Astrocyte (in vitro differentiated cells and primary cell): Measurements from ENCODE around the gene NT5E. TPM values are rescaled to one million over a fixed set of nuclear protein-coding genes. Genes with fewer than 3 reads are reported as not detected.

Experiments
- DNase-seq: peaks from one replicate; pipeline ENCODE4 v3.0.0-alpha.2; 2010; ENCODE audit warnings: low read depth
- FAIRE-seq: peaks from 2 replicates; lab custom pipeline; 2011; peaks lifted over from hg19 to GRCh38; lab: Jason Lieb, UNC
- H2AFZ ChIP-seq: 2 replicates; pipeline ENCODE4 v1.6.0; 2012; ENCODE audit warnings: low read depth, low read length, inconsistent platforms
- H3K27ac ChIP-seq: 2 replicates; pipeline ENCODE4 v1.5.1; 2011; ENCODE audit warnings: low read depth, low read length, inconsistent platforms
- H3K27me3 ChIP-seq: 2 replicates; pipeline ENCODE4 v1.6.0; 2011; ENCODE audit warnings: low read length, inconsistent platforms; ENCODE audit not compliant: insufficient read depth
- H3K36me3 ChIP-seq: 2 replicates; pipeline ENCODE4 v1.5.1; 2011; ENCODE audit warnings: low read length, inconsistent platforms; ENCODE audit not compliant: insufficient read depth
- H3K4me1 ChIP-seq: 2 replicates; pipeline ENCODE4 v1.5.1; 2011; ENCODE audit warnings: low read length, inconsistent platforms; ENCODE audit not compliant: insufficient read depth
- H3K4me2 ChIP-seq: 2 replicates; pipeline ENCODE4 v1.6.0; 2012; ENCODE audit warnings: low read length, inconsistent platforms
- H3K4me3 ChIP-seq: 2 replicates; pipeline ENCODE4 v1.5.1; 2011; ENCODE audit warnings: low read depth, mild to moderate bottlenecking, low read length, inconsistent platforms; ENCODE audit not compliant: insufficient read depth
- H3K79me2 ChIP-seq: 2 replicates; pipeline ENCODE4 v1.6.0; 2012; ENCODE audit warnings: mild to moderate bottlenecking, low read length, inconsistent platforms; ENCODE audit not compliant: insufficient read depth
- H3K9ac ChIP-seq: 2 replicates; pipeline ENCODE4 v1.6.0; 2012; ENCODE audit warnings: mild to moderate bottlenecking, low read length, inconsistent platforms
- H3K9me3 ChIP-seq: 2 replicates; pipeline ENCODE4 v1.5.1; 2012; ENCODE audit warnings: low read depth, mild to moderate bottlenecking, low read length, inconsistent platforms; ENCODE audit not compliant: insufficient read depth
- H4K20me1 ChIP-seq: 2 replicates; pipeline ENCODE4 v1.6.0; 2012; ENCODE audit warnings: low read length, inconsistent platforms; ENCODE audit not compliant: insufficient read depth
- H3K27ac Mint-ChIP-seq: one replicate; pipeline ENCODE4 v1.8.0; 2021; ENCODE audit warnings: mild to moderate bottlenecking, mixed read lengths; ENCODE audit not compliant: unreplicated experiment
- H3K27me3 Mint-ChIP-seq: one replicate; pipeline ENCODE4 v1.8.0; 2021; ENCODE audit warnings: low read depth, mixed read lengths; ENCODE audit not compliant: unreplicated experiment
- H3K36me3 Mint-ChIP-seq: one replicate; pipeline ENCODE4 v1.8.0; 2021; ENCODE audit warnings: low read depth, mixed read lengths; ENCODE audit not compliant: unreplicated experiment
- H3K4me1 Mint-ChIP-seq: one replicate; pipeline ENCODE4 v1.8.0; 2021; ENCODE audit warnings: low read depth, mixed read lengths; ENCODE audit not compliant: unreplicated experiment
- H3K4me3 Mint-ChIP-seq: one replicate; pipeline ENCODE4 v1.8.0; 2021; ENCODE audit warnings: mild to moderate bottlenecking, moderate library complexity, mixed read lengths; ENCODE audit not compliant: unreplicated experiment
- H3K9me3 Mint-ChIP-seq: one replicate; pipeline ENCODE4 v1.8.0; 2021; ENCODE audit warnings: mild to moderate bottlenecking, mixed read lengths; ENCODE audit not compliant: unreplicated experiment
- EZH2 ChIP-seq: IDR thresholded peaks from 2 replicates; pipeline ENCODE4 v1.6.1; 2012; ENCODE audit warnings: mild to moderate bottlenecking, low read length, inconsistent platforms; ENCODE audit not compliant: insufficient read depth
- total RNA-seq: library from RNA; stranded (reverse); gene quantifications from 2 replicates; pipeline ENCODE4 v1.2.1, GENCODE V29; 2021
- TF ChIP-seq, protein P1 (sequence below): IDR thresholded peaks from 2 replicates; pipeline ENCODE4 v1.5.1; 2011; ENCODE audit warnings: low read depth, mild to moderate bottlenecking, inconsistent platforms, low read length, moderate library complexity; ENCODE audit not compliant: insufficient read depth

NT5E gene
- total RNA-seq, 1 donor from 2014 or later, result 77.4 TPM

DNA sequence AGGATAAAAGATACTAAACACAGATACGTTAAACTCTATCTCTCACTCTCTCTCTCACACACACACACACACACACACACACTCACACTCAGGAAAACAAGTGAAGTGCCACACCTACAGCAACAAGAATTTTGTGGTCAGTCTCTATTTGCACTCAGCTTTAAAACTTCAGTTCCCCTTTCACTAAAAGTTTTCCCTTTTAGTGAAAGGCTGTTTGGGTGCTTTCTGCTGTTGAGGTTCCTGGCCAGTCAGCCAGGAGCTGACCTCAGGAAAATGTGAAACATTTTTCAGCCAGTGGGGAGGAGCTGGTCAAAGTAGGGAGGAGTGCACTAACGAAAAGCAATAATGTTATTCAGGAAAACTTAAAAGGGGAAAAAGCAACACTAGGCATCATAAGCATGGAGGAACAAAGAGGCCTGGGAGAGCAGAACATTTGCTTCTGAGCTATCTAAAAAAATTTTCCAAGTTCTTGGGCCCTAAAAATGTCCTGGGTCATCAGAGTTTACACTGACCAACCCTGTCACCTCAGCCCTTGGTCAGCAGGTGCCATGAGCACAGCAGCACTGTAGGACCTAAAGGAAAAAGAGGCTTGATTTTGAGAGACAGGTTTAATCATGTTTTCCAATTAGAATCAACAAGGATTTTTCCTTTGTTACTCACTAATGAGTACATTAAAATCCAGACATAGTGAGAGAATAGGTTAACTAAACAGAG is 30.7 kb upstream of the NT5E start:
- H3K27ac Mint-ChIP-seq, result peak overlapping the region; percentile 55
- Histone ChIP-seq H3K9me3 (no peaks in the 10 kb centered on the region), H2AFZ (no peak overlapping the region), H3K9ac (no peak overlapping the region), H3K27ac (no peak overlapping the region), H3K4me1 (peaks cover 8% of the 10 kb centered on the region), H3K36me3 (no peaks in the 10 kb centered on the region), H3K27me3 (no peaks in the 10 kb centered on the region), H3K79me2 (no peaks in the 10 kb centered on the region), H3K4me2 (no peak overlapping the region), H3K4me3 (no peak overlapping the region), H4K20me1 (no peaks in the 10 kb centered on the region)
- DNase-seq (peak; percentile 53), FAIRE-seq (no peak)
- TF ChIP-seq EZH2, result no peak
- TF ChIP-seq, protein P1, sequence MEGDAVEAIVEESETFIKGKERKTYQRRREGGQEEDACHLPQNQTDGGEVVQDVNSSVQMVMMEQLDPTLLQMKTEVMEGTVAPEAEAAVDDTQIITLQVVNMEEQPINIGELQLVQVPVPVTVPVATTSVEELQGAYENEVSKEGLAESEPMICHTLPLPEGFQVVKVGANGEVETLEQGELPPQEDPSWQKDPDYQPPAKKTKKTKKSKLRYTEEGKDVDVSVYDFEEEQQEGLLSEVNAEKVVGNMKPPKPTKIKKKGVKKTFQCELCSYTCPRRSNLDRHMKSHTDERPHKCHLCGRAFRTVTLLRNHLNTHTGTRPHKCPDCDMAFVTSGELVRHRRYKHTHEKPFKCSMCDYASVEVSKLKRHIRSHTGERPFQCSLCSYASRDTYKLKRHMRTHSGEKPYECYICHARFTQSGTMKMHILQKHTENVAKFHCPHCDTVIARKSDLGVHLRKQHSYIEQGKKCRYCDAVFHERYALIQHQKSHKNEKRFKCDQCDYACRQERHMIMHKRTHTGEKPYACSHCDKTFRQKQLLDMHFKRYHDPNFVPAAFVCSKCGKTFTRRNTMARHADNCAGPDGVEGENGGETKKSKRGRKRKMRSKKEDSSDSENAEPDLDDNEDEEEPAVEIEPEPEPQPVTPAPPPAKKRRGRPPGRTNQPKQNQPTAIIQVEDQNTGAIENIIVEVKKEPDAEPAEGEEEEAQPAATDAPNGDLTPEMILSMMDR, result no peak
- H3K4me1 Mint-ChIP-seq, result peaks cover 32% of the 10 kb centered on the region
- H3K36me3 Mint-ChIP-seq, result no peaks in the 10 kb centered on the region
- H3K27me3 Mint-ChIP-seq, result no peaks in the 10 kb centered on the region
- H3K4me3 Mint-ChIP-seq, result no peak overlapping the region
- H3K9me3 Mint-ChIP-seq, result no peaks in the 10 kb centered on the region

DNA sequence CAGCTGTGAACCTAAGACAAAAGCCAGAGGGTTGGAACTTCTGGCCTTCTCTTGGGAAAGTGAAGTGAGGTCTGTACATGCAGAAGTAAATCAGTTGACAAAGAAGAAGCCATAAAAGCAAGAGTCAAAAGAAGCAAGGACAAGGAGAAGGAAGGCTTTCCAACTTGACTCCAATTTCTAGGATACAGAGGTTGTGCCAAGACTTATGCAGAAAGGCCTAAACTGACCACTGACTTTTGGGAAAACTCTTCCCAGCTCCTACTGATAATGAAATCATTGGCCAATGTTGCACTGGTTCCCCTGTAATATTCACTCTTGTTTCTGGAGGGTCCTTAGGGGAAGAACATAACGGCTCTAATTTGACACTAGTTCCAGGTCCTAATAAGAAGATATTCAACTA is 29.3 kb upstream of the NT5E start:
- Histone ChIP-seq H4K20me1 (no peaks in the 10 kb centered on the region), H3K27ac (no peak overlapping the region), H3K27me3 (no peaks in the 10 kb centered on the region), H3K4me1 (peaks cover 8% of the 10 kb centered on the region), H3K4me2 (no peak overlapping the region), H3K79me2 (no peaks in the 10 kb centered on the region), H3K9ac (no peak overlapping the region), H3K4me3 (no peak overlapping the region), H2AFZ (no peak overlapping the region), H3K9me3 (no peaks in the 10 kb centered on the region), H3K36me3 (no peaks in the 10 kb centered on the region)
- TF ChIP-seq EZH2, result no peak
- TF ChIP-seq, protein P1, result no peak
- FAIRE-seq (no peak), DNase-seq (no peak)
- Mint-ChIP-seq H3K27me3 (no peaks in the 10 kb centered on the region), H3K4me1 (peaks cover 32% of the 10 kb centered on the region), H3K36me3 (no peaks in the 10 kb centered on the region), H3K4me3 (no peak overlapping the region), H3K27ac (no peak overlapping the region), H3K9me3 (no peaks in the 10 kb centered on the region)

DNA sequence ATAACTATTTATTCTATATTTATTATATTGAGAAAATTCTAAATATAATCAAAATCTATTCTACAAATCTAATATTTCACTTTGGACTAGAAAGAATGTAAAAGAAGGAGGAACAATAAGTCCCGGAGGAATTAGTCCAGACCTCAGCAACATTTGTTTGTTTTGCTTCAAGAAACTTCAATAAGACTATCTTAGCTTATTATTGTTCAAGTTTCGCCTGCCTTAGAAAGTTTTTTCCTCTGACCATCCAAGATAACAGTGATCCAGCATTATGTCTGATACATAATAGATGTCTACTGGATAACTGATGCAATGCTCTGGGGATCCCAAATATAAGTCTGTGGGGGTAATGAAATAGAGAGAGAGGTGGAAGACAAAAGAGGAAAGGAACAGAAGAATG is 28.7 kb upstream of the NT5E start:
- Mint-ChIP-seq H3K4me3 (no peak overlapping the region), H3K9me3 (no peaks in the 10 kb centered on the region), H3K36me3 (no peaks in the 10 kb centered on the region), H3K4me1 (peaks cover 29% of the 10 kb centered on the region), H3K27me3 (no peaks in the 10 kb centered on the region), H3K27ac (no peak overlapping the region)
- TF ChIP-seq, protein P1, result no peak
- TF ChIP-seq EZH2, result no peak
- Histone ChIP-seq H3K4me3 (no peak overlapping the region), H2AFZ (no peak overlapping the region), H3K4me2 (no peak overlapping the region), H3K27me3 (no peaks in the 10 kb centered on the region), H3K79me2 (no peaks in the 10 kb centered on the region), H3K36me3 (no peaks in the 10 kb centered on the region), H3K27ac (no peak overlapping the region), H3K9ac (no peak overlapping the region), H4K20me1 (no peaks in the 10 kb centered on the region), H3K9me3 (no peaks in the 10 kb centered on the region), H3K4me1 (peaks cover 8% of the 10 kb centered on the region)
- FAIRE-seq (no peak), DNase-seq (no peak)
